ENCODE results near the gene CIAO3. TPM values are rescaled to one million over a fixed set of nuclear protein-coding genes. Genes with fewer than 3 reads are reported as not detected.
A peak's percentile ranks its signal among the peaks of the same experiment; 100 is the strongest.

CIAO3 gene
- total RNA-seq, 1 experiment from 2014 or later, result 31.1 TPM

- ChIA-PET CTCF (interaction anchor here (0.8 kb wide), 1 partner anchor 31 kb away, joined by 3 read pairs; the partner anchor contains the start of gene METRN), POLR2A (interaction anchor here (0.6 to 2.9 kb wide), 20 partner anchors 9 to 104 kb away, joined by 3 to 16 read pairs (median 3); partner anchors contain the start of genes ANTKMT, CHTF18, METTL26 and RHBDL1)
- no peaks in the 10 kb centered on the region for H3K27me3 Mint-ChIP-seq (ENCODE audit: insufficient read depth, unreplicated experiment)
- H3K4me3 Mint-ChIP-seq (ENCODE audit: unreplicated experiment), result peak within 1 kb of the TSS; percentile 76
- intact Hi-C loops (cut with micrococcal nuclease), result no loop called here
- BruUV-seq (replicated peaks), result no TSS peak
- H3K36me3 Mint-ChIP-seq (ENCODE audit: insufficient read depth, unreplicated experiment), result peaks cover 62% of the 10 kb centered on the region
- peaks cover 6% of the 10 kb centered on the region for H3K4me1 Mint-ChIP-seq (ENCODE audit: insufficient read depth, unreplicated experiment)
- peak; percentile 95 for DNase-seq (ENCODE audit: unreplicated experiment)
- TF ChIP-seq CTCF (IDR thresholded peaks at IDR 0.05; ENCODE audit: unreplicated experiment), result no peak
- H3K27ac Mint-ChIP-seq (ENCODE audit: low read depth, unreplicated experiment), result peak within 1 kb of the TSS; percentile 61
- no peaks in the 10 kb centered on the region for H3K9me3 Mint-ChIP-seq (ENCODE audit: unreplicated experiment)
Measured at GRCh38 chr16:684071-684794, 56.6 kb downstream of the CIAO3 start, which contains the start of gene JMJD8. TSS of gene JMJD8 (minus strand) at chr16:684334. CDS start at chr16:684319, 15 bp downstream.

DNA sequence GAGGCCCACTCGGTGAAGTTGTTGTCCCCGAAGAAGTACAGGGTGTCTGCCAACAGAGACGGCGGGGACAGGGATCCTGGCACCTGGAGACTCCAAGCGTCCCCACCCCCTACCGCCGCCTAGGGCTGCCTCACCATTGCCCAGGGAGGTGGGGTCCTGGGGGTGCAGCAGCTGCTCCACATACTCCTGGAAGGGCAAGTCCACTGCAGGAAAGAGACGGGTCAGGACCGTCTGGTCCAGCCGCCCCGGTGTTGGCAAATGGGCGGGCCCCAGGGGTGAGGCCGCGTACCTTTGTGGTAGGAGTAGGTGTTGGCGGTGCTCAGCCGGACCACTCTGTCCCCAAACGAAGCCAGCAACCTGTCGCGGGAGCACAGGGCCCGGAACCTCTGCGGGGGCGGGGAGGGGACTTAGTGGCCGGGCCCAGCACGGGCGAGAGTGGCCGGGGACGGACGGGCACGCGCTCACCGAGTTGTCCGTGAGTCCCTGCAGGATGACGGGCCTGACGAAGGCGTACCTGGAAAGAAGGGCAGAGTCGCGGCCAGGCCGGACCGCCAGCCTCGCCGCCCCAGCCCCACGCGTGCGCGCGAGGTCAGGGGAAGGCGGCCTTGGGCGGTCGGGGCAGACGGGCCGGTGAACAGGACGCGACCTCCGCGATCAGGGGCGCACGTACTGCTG is 57.3 kb downstream of the CIAO3 start:
- peaks cover 61% of the 10 kb centered on the region for H3K36me3 Mint-ChIP-seq (ENCODE audit: insufficient read depth, unreplicated experiment)
- DNase-seq (ENCODE audit: unreplicated experiment), result peak; percentile 36
- H3K9me3 Mint-ChIP-seq (ENCODE audit: unreplicated experiment), result no peaks in the 10 kb centered on the region
- TF ChIP-seq CTCF (IDR thresholded peaks at IDR 0.05; ENCODE audit: unreplicated experiment), result no peak
- ChIA-PET POLR2A (interaction anchor here (0.7 to 2.9 kb wide), 22 partner anchors 8 to 105 kb away, joined by 3 to 16 read pairs (median 4); partner anchors contain the start of genes ANTKMT, CHTF18, METTL26 and RHBDL1), CTCF (interaction anchor here (0.6 kb wide), 1 partner anchor 31 kb away, joined by 3 read pairs; no protein-coding TSS in a partner anchor)
- peaks cover 6% of the 10 kb centered on the region for H3K4me1 Mint-ChIP-seq (ENCODE audit: insufficient read depth, unreplicated experiment)
- BruUV-seq (replicated peaks), result no TSS peak
- no peaks in the 10 kb centered on the region for H3K27me3 Mint-ChIP-seq (ENCODE audit: insufficient read depth, unreplicated experiment)
- H3K27ac Mint-ChIP-seq (ENCODE audit: low read depth, unreplicated experiment), result peak overlapping the region; percentile 61
- H3K4me3 Mint-ChIP-seq (ENCODE audit: unreplicated experiment), result peak overlapping the region; percentile 76
- intact Hi-C loops (cut with micrococcal nuclease), result no loop called here

GRCh38 chr16:682493-683395 is 58.1 kb downstream of the CIAO3 start:
- DNase-seq (ENCODE audit: unreplicated experiment), result no peak
- Mint-ChIP-seq H3K4me1 (ENCODE audit: insufficient read depth, unreplicated experiment) (peaks cover 6% of the 10 kb centered on the region), H3K9me3 (ENCODE audit: unreplicated experiment) (no peaks in the 10 kb centered on the region), H3K27me3 (ENCODE audit: insufficient read depth, unreplicated experiment) (no peaks in the 10 kb centered on the region), H3K27ac (ENCODE audit: low read depth, unreplicated experiment) (no peak overlapping the region), H3K4me3 (ENCODE audit: unreplicated experiment) (peak overlapping the region; percentile 76), H3K36me3 (ENCODE audit: insufficient read depth, unreplicated experiment) (peaks cover 59% of the 10 kb centered on the region)
- BruUV-seq (replicated peaks), result no TSS peak
- CTCF ChIA-PET, result interaction anchor here (0.6 to 1.8 kb wide), 3 partner anchors 15 to 30 kb away, joined by 3 to 9 read pairs (median 5); partner anchors contain the start of gene RHOT2
- TF ChIP-seq CTCF (IDR thresholded peaks at IDR 0.05; ENCODE audit: unreplicated experiment), result no peak
- POLR2A ChIA-PET, result interaction anchor here (0.7 to 2.9 kb wide), 11 partner anchors 7 to 155 kb away, joined by 3 to 32 read pairs (median 6); partner anchors contain the start of genes ANTKMT, CAPN15 and WDR24
- intact Hi-C loops (cut with micrococcal nuclease), result no loop called here

Data from MCF 10A (cell line).